ENCODE results near the gene CMTM8. TPM values are rescaled to one million over a fixed set of nuclear protein-coding genes. Genes with fewer than 3 reads are reported as not detected.
A peak's percentile ranks its signal among the peaks of the same experiment; 100 is the strongest.

Gene CMTM8
- total RNA-seq, 2 donors from 2014 or later = 5.8 to 11.6 TPM

DNA sequence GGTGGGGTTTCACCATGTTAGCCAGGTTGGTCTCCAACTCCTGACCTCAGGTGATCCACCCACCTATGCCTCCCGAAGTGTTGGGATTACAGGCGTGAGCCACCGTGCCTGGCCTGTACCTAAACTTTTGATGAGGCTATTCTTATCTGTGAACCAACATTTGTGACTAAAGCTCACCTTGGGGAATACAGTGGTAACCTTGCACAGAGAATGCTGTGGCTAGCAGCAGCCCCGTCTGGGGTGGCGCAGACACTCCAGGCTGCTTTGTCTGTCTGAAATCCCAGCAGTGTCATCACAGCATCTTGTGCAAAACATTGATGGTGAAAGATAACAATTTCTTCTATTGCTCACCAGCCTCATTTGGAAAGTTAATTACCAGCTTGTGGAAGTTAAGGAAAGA lies 58.9 kb downstream of the CMTM8 start:
- no peak overlapping the region for H3K27ac Mint-ChIP-seq
- 89 to 94% methylated on average over 3 to 5 of the region's 5 CpGs for WGBS, 2 experiments (ENCODE audit: insufficient coverage in 1 of 2, insufficient read length in 1 of 2)
- TF ChIP-seq, protein P1, sequence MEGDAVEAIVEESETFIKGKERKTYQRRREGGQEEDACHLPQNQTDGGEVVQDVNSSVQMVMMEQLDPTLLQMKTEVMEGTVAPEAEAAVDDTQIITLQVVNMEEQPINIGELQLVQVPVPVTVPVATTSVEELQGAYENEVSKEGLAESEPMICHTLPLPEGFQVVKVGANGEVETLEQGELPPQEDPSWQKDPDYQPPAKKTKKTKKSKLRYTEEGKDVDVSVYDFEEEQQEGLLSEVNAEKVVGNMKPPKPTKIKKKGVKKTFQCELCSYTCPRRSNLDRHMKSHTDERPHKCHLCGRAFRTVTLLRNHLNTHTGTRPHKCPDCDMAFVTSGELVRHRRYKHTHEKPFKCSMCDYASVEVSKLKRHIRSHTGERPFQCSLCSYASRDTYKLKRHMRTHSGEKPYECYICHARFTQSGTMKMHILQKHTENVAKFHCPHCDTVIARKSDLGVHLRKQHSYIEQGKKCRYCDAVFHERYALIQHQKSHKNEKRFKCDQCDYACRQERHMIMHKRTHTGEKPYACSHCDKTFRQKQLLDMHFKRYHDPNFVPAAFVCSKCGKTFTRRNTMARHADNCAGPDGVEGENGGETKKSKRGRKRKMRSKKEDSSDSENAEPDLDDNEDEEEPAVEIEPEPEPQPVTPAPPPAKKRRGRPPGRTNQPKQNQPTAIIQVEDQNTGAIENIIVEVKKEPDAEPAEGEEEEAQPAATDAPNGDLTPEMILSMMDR (conservative IDR thresholded peaks at IDR 0.05) = no peak
- no peaks in the 10 kb centered on the region for H3K27me3 Mint-ChIP-seq (ENCODE audit: insufficient read depth)
- no peak for DNase-seq
- Histone ChIP-seq H3K36me3 (ENCODE audit: control insufficient read depth, insufficient read depth, low read length) (no peaks in the 10 kb centered on the region), H3K9me3 (ENCODE audit: control insufficient read depth, low read length) (no peaks in the 10 kb centered on the region), H3K27me3 (ENCODE audit: control insufficient read depth, insufficient read depth, low read length, poor library complexity, severe bottlenecking) (no peaks in the 10 kb centered on the region), H3K4me1 (ENCODE audit: control insufficient read depth, insufficient read depth, low read length) (no peaks in the 10 kb centered on the region), H3K9ac (ENCODE audit: extremely low read depth, low read length, poor library complexity, severe bottlenecking) (no peak overlapping the region), H3K27ac (ENCODE audit: low read depth, low read length) (no peak overlapping the region), H3K4me3 (ENCODE audit: low read length) (no peak overlapping the region)
- H3K4me1 Mint-ChIP-seq = peaks cover 7% of the 10 kb centered on the region
- no peaks in the 10 kb centered on the region for H3K9me3 Mint-ChIP-seq
- H3K36me3 Mint-ChIP-seq (ENCODE audit: low read depth) = no peaks in the 10 kb centered on the region
- H3K4me3 Mint-ChIP-seq = no peak overlapping the region

DNA sequence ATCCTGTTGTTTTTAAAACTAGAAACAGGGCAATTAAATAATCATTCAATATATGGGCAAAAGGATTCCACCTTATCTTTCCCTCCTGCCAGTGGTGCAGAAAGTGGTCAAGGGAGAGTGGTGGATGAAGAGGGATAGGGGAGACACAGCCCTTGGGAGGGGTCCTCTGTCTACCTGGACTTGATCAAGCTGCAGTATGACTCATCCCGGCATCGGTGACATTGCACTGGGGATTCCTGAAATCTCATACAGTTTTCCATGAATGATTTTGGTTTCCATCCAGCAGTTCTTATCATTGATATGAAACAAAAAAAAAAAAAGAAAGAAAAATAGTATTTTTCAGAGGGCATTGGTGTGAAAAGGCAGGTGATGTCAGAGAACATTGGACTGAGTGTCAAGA lies 62.9 kb downstream of the CMTM8 start:
- WGBS, 2 experiments (ENCODE audit: insufficient coverage in 1 of 2, insufficient read length in 1 of 2) = 89 to 100% methylated on average over 2 of the region's 2 CpGs
- no peak for DNase-seq
- Mint-ChIP-seq H3K27ac (no peak overlapping the region), H3K27me3 (ENCODE audit: insufficient read depth) (no peaks in the 10 kb centered on the region), H3K4me1 (peaks cover 22% of the 10 kb centered on the region), H3K36me3 (ENCODE audit: low read depth) (no peaks in the 10 kb centered on the region), H3K4me3 (no peak overlapping the region), H3K9me3 (no peaks in the 10 kb centered on the region)
- TF ChIP-seq, protein P1 (conservative IDR thresholded peaks at IDR 0.05) = no peak
- H3K9me3 ChIP-seq (ENCODE audit: control insufficient read depth, low read length) = no peaks in the 10 kb centered on the region
- no peak overlapping the region for H3K4me3 ChIP-seq (ENCODE audit: low read length)
- H3K27ac ChIP-seq (ENCODE audit: low read depth, low read length) = no peak overlapping the region
- H3K36me3 ChIP-seq (ENCODE audit: control insufficient read depth, insufficient read depth, low read length) = no peaks in the 10 kb centered on the region
- no peaks in the 10 kb centered on the region for H3K4me1 ChIP-seq (ENCODE audit: control insufficient read depth, insufficient read depth, low read length)
- H3K9ac ChIP-seq (ENCODE audit: extremely low read depth, low read length, poor library complexity, severe bottlenecking) = no peak overlapping the region
- H3K27me3 ChIP-seq (ENCODE audit: control insufficient read depth, insufficient read depth, low read length, poor library complexity, severe bottlenecking) = no peaks in the 10 kb centered on the region

DNA sequence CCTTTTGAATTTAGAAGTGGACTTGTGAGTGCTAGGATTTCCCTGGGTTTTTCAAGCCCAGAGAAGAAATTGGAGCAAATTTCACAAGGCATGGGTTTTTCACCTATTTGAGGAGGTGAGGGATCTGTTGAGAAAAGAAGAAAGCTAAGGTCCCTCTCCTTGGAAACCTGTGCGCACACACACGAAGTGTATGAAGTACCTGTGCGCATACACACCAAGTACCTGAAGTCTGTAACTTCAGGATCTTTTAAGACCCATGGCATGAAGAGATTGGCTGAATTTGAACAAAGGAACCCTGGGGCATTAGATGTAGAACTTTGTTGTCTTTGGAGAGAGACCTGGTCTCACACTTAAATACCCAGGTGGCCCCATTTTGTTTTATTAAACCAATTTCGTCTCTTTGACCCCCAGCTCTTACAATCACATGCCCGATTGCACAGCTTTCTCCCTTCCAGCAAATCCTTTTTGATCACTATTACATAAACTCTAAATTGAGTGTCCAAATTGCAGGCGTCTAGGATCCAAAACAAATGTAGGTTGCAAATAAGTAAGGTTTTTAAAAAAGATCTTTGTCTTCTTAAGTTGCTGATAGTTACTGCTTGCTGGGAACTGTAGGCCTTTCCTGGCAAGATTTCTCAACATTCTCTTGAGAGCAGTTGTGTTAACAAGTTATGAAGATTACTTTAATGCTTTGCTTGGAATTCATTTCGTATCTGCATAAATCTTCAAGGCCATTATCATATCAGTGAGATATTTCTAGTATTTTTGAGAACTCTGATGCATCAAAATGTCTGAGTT lies 64.3 kb downstream of the CMTM8 start:
- WGBS, 2 experiments (ENCODE audit: insufficient coverage in 1 of 2, insufficient read length in 1 of 2) = 92% methylated on average over 7 of the region's 7 CpGs
- no peaks in the 10 kb centered on the region for H3K27me3 ChIP-seq (ENCODE audit: control insufficient read depth, insufficient read depth, low read length, poor library complexity, severe bottlenecking)
- DNase-seq = no peak
- no peaks in the 10 kb centered on the region for H3K36me3 ChIP-seq (ENCODE audit: control insufficient read depth, insufficient read depth, low read length)
- Mint-ChIP-seq H3K36me3 (ENCODE audit: low read depth) (no peaks in the 10 kb centered on the region), H3K9me3 (no peaks in the 10 kb centered on the region), H3K27ac (peak overlapping the region; percentile 83), H3K4me3 (no peak overlapping the region), H3K27me3 (ENCODE audit: insufficient read depth) (no peaks in the 10 kb centered on the region), H3K4me1 (peaks cover 24% of the 10 kb centered on the region)
- H3K4me1 ChIP-seq (ENCODE audit: control insufficient read depth, insufficient read depth, low read length) = no peaks in the 10 kb centered on the region
- no peak overlapping the region for H3K27ac ChIP-seq (ENCODE audit: low read depth, low read length)
- H3K9me3 ChIP-seq (ENCODE audit: control insufficient read depth, low read length) = no peaks in the 10 kb centered on the region
- H3K4me3 ChIP-seq (ENCODE audit: low read length) = no peak overlapping the region
- no peak overlapping the region for H3K9ac ChIP-seq (ENCODE audit: extremely low read depth, low read length, poor library complexity, severe bottlenecking)
- TF ChIP-seq, protein P1 (conservative IDR thresholded peaks at IDR 0.05) = no peak
